HL-60 (cell line): ENCODE measurements around the gene LRBA.

Experiments used
- GABPA ChIP-seq: IDR thresholded peaks from 2 replicates; pipeline ENCODE4 v1.6.1; 2012; ENCODE audit warnings: low read depth
- POLR2AphosphoS5 ChIP-seq: IDR thresholded peaks from 2 replicates; pipeline ENCODE4 v1.6.1; 2012; ENCODE audit warnings: low read depth
- TF ChIP-seq, protein P1 (sequence below): IDR thresholded peaks from one replicate; pipeline ENCODE4 v1.5.1; 2011; ENCODE audit warnings: low read length, control low read depth, inconsistent platforms; ENCODE audit not compliant: insufficient read depth
- TF ChIP-seq, protein P2 (sequence below): IDR thresholded peaks from 2 replicates; pipeline ENCODE4 v1.6.1; 2012; ENCODE audit warnings: low read depth; ENCODE audit not compliant: insufficient replicate concordance

DNA sequence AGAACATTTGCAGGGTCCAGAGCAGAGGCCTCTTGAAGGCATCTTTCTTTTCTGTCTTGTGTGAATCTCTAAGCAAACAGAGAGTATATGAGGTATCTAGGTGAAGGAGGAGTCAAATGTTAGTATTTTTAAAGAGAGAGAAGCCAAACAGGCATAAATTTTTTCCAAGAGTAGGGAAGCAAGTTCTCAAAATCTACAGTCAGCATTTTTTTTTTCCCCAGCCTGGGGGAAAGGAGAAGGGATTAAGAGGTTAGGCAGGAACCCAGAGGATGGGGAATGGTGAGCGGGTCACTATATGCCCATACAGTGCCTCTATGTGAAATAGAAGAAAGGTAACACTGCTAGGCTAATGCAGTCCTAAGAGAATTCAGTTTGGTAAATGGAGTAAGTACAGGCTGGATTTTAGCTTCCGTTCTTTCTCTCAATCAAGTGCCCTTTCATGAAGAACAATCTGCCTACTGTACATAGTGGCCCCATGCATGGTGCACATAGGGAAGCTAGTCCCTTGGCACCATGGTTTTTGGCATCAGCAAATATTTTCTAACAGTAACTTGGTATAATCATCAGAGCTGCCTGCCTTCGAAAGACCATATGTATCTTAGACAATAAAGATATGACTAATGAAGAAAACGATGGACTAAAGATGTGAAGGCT lies 596.2 kb downstream of the LRBA start:
- TF ChIP-seq, protein P1, sequence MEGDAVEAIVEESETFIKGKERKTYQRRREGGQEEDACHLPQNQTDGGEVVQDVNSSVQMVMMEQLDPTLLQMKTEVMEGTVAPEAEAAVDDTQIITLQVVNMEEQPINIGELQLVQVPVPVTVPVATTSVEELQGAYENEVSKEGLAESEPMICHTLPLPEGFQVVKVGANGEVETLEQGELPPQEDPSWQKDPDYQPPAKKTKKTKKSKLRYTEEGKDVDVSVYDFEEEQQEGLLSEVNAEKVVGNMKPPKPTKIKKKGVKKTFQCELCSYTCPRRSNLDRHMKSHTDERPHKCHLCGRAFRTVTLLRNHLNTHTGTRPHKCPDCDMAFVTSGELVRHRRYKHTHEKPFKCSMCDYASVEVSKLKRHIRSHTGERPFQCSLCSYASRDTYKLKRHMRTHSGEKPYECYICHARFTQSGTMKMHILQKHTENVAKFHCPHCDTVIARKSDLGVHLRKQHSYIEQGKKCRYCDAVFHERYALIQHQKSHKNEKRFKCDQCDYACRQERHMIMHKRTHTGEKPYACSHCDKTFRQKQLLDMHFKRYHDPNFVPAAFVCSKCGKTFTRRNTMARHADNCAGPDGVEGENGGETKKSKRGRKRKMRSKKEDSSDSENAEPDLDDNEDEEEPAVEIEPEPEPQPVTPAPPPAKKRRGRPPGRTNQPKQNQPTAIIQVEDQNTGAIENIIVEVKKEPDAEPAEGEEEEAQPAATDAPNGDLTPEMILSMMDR, result no peak
- TF ChIP-seq POLR2AphosphoS5, result no peak
- TF ChIP-seq, protein P2, sequence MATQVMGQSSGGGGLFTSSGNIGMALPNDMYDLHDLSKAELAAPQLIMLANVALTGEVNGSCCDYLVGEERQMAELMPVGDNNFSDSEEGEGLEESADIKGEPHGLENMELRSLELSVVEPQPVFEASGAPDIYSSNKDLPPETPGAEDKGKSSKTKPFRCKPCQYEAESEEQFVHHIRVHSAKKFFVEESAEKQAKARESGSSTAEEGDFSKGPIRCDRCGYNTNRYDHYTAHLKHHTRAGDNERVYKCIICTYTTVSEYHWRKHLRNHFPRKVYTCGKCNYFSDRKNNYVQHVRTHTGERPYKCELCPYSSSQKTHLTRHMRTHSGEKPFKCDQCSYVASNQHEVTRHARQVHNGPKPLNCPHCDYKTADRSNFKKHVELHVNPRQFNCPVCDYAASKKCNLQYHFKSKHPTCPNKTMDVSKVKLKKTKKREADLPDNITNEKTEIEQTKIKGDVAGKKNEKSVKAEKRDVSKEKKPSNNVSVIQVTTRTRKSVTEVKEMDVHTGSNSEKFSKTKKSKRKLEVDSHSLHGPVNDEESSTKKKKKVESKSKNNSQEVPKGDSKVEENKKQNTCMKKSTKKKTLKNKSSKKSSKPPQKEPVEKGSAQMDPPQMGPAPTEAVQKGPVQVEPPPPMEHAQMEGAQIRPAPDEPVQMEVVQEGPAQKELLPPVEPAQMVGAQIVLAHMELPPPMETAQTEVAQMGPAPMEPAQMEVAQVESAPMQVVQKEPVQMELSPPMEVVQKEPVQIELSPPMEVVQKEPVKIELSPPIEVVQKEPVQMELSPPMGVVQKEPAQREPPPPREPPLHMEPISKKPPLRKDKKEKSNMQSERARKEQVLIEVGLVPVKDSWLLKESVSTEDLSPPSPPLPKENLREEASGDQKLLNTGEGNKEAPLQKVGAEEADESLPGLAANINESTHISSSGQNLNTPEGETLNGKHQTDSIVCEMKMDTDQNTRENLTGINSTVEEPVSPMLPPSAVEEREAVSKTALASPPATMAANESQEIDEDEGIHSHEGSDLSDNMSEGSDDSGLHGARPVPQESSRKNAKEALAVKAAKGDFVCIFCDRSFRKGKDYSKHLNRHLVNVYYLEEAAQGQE, result no peak
- no peak for TF ChIP-seq GABPA
